Uterus (tissue), 2 donors: ENCODE data around the gene CIBAR2.

Experiments
- POLR2A ChIP-seq, 2 donors: fragments of 450-650 bp; IDR thresholded peaks; one replicate each; pipeline ENCODE4 v1.6.1; 2016; ENCODE audit warnings: antibody characterized with exemption in 2 of 2, mild to moderate bottlenecking in 1 of 2, moderate library complexity in 1 of 2
- TF ChIP-seq, protein P1 (sequence below), 4 experiments: fragments of 200-600 bp in 2 of 4; fragments of 450-650 bp in 2 of 4; sonication (generic) in 2 of 4; IDR thresholded peaks; one replicate each; pipeline ENCODE4 v1.5.1; 2016 to 2019; ENCODE audit warnings: antibody characterized with exemption in 4 of 4, mild to moderate bottlenecking in 2 of 4, moderate library complexity in 1 of 4

DNA sequence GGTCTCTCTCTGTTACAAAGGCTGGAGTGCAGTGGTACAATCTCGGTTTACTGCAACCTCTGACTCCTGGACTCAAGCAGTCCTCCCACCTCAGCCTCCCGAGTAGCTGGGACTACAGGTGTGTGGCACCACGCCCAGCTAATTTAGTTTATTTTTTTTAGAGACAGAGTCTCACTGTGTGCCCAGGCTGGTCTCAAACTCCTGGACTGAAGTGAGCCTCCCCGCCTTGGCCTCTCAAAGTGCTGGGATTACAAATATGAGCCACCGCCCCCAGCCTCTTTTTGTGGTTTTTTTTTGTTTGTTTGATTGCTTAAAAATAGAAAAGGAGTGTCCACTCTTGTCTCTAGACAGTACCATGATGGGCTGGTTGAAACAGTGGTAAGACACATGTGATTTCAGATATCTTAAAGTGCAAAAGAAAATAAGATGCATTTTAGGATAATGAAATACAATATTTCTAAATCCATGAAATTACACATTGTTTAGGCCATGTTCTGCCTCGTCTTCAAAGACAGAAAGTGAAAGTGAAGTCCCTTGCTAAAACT, 57.3 kb downstream of the CIBAR2 start:
- TF ChIP-seq POLR2A (IDR thresholded peaks at IDR 0.05) = no peak
- TF ChIP-seq, protein P1, sequence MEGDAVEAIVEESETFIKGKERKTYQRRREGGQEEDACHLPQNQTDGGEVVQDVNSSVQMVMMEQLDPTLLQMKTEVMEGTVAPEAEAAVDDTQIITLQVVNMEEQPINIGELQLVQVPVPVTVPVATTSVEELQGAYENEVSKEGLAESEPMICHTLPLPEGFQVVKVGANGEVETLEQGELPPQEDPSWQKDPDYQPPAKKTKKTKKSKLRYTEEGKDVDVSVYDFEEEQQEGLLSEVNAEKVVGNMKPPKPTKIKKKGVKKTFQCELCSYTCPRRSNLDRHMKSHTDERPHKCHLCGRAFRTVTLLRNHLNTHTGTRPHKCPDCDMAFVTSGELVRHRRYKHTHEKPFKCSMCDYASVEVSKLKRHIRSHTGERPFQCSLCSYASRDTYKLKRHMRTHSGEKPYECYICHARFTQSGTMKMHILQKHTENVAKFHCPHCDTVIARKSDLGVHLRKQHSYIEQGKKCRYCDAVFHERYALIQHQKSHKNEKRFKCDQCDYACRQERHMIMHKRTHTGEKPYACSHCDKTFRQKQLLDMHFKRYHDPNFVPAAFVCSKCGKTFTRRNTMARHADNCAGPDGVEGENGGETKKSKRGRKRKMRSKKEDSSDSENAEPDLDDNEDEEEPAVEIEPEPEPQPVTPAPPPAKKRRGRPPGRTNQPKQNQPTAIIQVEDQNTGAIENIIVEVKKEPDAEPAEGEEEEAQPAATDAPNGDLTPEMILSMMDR (IDR thresholded peaks at IDR 0.05) = no peak
